ENCODE measurements around the gene PDZD8.

DNA sequence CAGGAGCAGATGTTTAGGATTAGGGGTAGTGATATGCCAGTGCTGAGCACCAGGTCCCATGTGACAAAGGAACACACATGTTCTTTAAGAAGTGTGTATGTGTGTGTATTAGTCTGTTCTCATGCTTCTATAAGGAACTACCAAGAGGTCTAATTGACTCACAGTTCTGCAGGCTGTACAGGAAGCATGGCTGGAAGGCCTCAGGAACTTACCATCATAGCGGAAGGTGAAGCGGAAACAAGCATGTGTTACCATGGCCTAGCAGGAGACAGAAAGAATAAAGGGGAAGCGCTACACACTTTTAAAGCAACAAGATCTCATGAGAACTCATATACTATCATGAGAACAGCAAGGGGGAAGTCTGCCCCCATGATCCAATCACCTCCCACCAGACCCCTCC is 22.8 kb upstream of the PDZD8 start:
- TF ChIP-seq POLR2AphosphoS5 (IDR thresholded peaks at IDR 0.05) = no peak
- TF ChIP-seq TAF1 (IDR thresholded peaks at IDR 0.05; ENCODE audit: low read depth) = no peak
- TF ChIP-seq, protein P1, sequence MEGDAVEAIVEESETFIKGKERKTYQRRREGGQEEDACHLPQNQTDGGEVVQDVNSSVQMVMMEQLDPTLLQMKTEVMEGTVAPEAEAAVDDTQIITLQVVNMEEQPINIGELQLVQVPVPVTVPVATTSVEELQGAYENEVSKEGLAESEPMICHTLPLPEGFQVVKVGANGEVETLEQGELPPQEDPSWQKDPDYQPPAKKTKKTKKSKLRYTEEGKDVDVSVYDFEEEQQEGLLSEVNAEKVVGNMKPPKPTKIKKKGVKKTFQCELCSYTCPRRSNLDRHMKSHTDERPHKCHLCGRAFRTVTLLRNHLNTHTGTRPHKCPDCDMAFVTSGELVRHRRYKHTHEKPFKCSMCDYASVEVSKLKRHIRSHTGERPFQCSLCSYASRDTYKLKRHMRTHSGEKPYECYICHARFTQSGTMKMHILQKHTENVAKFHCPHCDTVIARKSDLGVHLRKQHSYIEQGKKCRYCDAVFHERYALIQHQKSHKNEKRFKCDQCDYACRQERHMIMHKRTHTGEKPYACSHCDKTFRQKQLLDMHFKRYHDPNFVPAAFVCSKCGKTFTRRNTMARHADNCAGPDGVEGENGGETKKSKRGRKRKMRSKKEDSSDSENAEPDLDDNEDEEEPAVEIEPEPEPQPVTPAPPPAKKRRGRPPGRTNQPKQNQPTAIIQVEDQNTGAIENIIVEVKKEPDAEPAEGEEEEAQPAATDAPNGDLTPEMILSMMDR (IDR thresholded peaks at IDR 0.05; ENCODE audit: poor library complexity, severe bottlenecking) = no peak
- no peak for TF ChIP-seq EP300 (conservative IDR thresholded peaks at IDR 0.05; ENCODE audit: poor library complexity, severe bottlenecking)
